Kasumi-1 (cell line): ENCODE data around the gene GRIK4.

ENCODE experiments used
- DNase-seq, 2 experiments: peaks; one replicate each; lab custom pipeline; 2025; lab: John Stamatoyannopoulos, UW

GRIK4 gene

GRCh38 chr11:120668537-120668936 is 157.0 kb downstream of the GRIK4 start:
- DNase-seq: no peak

GRCh38 chr11:120674542-120674941 is 163.0 kb downstream of the GRIK4 start:
- DNase-seq: no peak

GRCh38 chr11:120675171-120675570 is 163.6 kb downstream of the GRIK4 start:
- no peak for DNase-seq

GRCh38 chr11:120676991-120677390 is 165.4 kb downstream of the GRIK4 start:
- DNase-seq: no peak

- no peak for DNase-seq
Measured at GRCh38 chr11:120680322-120680721, 168.8 kb downstream of the GRIK4 start.

GRCh38 chr11:120681434-120682331 is 170.1 kb downstream of the GRIK4 start:
- no peak for DNase-seq

- DNase-seq: no peak
Measured at GRCh38 chr11:120682332-120682649, 170.7 kb downstream of the GRIK4 start.

- DNase-seq: no peak
Measured at GRCh38 chr11:120682866-120683265, 171.3 kb downstream of the GRIK4 start.

GRCh38 chr11:120686516-120686915 is 175.0 kb downstream of the GRIK4 start:
- no peak for DNase-seq

GRCh38 chr11:120688163-120688562 is 176.6 kb downstream of the GRIK4 start:
- DNase-seq: no peak

- no peak for DNase-seq
Measured at GRCh38 chr11:120689596-120690275, 178.2 kb downstream of the GRIK4 start.

- no peak for DNase-seq
Measured at GRCh38 chr11:120690406-120690805, 178.9 kb downstream of the GRIK4 start.

- no peak for DNase-seq
Measured at GRCh38 chr11:120694726-120695125, 183.2 kb downstream of the GRIK4 start.

- no peak for DNase-seq
Measured at GRCh38 chr11:120695426-120695825, 183.9 kb downstream of the GRIK4 start.

GRCh38 chr11:120695939-120696338 is 184.4 kb downstream of the GRIK4 start:
- DNase-seq: no peak

- no peak for DNase-seq
Measured at GRCh38 chr11:120696597-120697218, 185.2 kb downstream of the GRIK4 start.

- DNase-seq: no peak
Measured at GRCh38 chr11:120698918-120699317, 187.4 kb downstream of the GRIK4 start.

- DNase-seq: no peak
Measured at GRCh38 chr11:120702656-120703055, 191.1 kb downstream of the GRIK4 start.

- no peak for DNase-seq
Measured at GRCh38 chr11:120703358-120704152, 192.0 kb downstream of the GRIK4 start.

GRCh38 chr11:120704256-120704750 is 192.8 kb downstream of the GRIK4 start:
- no peak for DNase-seq

- DNase-seq: no peak
Measured at GRCh38 chr11:120706257-120706656, 194.7 kb downstream of the GRIK4 start.

GRCh38 chr11:120707098-120707497 is 195.6 kb downstream of the GRIK4 start:
- DNase-seq: no peak
